ENCODE measurements around the gene SMC6.

- TF ChIP-seq EP300 (IDR thresholded peaks at IDR 0.05) (no peak), CTCF (IDR thresholded peaks at IDR 0.05) (no peak), POLR2A (IDR thresholded peaks at IDR 0.05) (no peak)
Observed at GRCh38 chr2:17643031-17643615, 110.5 kb downstream of the SMC6 start.
